SW480 (cell line): Measurements from ENCODE around the gene ADGRF3.
A peak's percentile ranks its signal among the peaks of the same experiment; 100 is the strongest.
"Not testable (repeated sequence)": the region's sequence is repeated elsewhere in the genome, so short reads cannot be mapped to it uniquely, and the experiment has no call there.

Experiments used
- DNase-seq: peaks from one replicate; pipeline ENCODE4 v3.0.0-alpha.2; 2016; ENCODE audit warnings: low spot score

The ADGRF3 gene, protein sequence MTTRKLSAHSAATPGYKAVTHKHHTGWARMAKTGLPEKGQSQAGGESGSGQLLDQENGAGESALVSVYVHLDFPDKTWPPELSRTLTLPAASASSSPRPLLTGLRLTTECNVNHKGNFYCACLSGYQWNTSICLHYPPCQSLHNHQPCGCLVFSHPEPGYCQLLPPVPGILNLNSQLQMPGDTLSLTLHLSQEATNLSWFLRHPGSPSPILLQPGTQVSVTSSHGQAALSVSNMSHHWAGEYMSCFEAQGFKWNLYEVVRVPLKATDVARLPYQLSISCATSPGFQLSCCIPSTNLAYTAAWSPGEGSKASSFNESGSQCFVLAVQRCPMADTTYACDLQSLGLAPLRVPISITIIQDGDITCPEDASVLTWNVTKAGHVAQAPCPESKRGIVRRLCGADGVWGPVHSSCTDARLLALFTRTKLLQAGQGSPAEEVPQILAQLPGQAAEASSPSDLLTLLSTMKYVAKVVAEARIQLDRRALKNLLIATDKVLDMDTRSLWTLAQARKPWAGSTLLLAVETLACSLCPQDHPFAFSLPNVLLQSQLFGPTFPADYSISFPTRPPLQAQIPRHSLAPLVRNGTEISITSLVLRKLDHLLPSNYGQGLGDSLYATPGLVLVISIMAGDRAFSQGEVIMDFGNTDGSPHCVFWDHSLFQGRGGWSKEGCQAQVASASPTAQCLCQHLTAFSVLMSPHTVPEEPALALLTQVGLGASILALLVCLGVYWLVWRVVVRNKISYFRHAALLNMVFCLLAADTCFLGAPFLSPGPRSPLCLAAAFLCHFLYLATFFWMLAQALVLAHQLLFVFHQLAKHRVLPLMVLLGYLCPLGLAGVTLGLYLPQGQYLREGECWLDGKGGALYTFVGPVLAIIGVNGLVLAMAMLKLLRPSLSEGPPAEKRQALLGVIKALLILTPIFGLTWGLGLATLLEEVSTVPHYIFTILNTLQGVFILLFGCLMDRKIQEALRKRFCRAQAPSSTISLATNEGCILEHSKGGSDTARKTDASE

DNA sequence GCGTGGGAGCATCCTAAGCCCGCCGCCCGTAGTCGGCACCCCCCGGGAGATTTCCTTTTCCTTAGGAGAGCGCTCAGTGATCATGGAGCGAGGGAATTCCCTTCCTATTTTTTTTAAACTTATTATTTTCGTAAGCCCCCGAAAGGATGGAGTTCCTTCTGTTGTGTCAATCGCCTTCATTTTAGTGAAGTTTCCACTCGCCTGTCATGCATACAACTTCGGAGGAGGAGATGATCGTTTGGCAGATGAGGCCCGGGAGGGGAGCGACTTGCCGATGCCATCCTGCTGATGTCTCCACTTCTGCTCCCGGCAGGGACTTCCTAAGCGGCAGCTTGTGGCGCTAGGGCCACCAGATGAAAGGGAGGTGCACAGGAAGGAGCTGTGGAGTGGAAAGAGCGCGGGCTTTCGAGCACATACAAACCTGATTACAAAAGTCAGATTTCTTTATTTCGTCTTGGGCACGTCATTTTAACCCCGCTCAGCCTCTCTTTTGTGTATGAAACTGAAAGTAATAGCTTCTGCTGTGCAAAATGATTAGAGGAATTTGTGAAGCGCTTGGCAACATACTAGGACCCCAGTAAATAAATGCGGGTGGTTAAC, at the start of gene ADGRF3:
ADGRF3 (minus strand) TSS at position 336 of the 600 bp plus-strand sequence. CDS start 555 bp downstream, outside the sequence.
- DNase-seq = peak; percentile 86

DNA sequence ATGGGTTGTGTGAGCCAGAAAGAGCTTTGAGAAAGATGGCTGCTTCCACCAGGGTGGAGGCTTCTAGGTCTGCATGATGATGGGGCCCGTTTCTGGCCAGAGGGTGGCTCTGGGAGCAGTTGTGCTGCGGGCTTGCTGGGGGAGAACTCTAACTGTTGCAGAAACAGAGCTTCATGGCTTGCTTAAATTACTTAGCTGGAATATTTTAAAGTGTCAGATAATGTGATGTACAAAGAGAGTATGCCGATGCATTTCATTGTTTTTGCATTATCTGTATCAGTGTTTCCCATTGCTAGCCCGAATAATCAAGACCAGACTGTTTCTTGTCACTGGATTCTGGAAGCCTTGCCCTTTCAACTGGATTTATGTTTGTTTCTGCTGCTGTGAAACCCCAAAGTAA, 48.8 kb upstream of the ADGRF3 start:
- DNase-seq = no peak

DNA sequence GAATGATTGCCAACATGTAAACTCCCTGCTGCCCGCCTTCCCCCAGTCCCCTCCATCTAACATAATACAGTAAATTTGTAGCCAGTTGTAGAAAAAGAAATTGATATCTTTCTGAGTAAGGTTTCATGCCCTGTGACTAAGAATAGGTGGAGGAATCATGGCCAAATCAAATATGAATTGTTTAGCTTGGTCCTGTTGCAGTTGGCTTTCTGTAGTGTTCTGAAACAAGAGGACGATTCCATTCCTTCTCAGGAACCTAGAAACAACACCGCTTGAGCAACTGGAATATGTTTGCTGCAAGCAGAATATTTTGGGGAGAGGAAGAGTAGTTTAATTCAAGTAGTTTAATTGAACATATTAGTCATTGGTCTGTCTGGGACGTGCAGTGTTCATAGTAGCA, 48.1 kb upstream of the ADGRF3 start:
- DNase-seq = no peak

DNA sequence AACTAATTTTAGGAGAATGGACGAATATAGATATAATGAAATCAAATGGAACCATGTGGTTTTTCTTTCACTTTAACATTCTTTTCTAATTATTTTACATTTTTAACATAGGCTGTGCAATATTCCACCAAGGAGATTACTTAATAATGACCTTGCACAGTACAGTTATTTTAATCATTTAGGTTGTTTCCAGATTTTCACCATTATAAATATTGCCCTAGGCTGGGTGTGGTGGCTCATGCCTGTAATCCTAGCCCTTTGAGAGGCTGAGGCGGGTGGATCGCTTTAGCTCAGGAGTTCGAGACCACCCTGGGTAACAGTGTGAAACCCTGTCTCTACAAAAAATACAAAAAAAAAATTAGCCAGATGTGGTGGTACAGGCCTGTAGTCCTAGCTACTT, 40.6 kb upstream of the ADGRF3 start:
- DNase-seq = no peak

DNA sequence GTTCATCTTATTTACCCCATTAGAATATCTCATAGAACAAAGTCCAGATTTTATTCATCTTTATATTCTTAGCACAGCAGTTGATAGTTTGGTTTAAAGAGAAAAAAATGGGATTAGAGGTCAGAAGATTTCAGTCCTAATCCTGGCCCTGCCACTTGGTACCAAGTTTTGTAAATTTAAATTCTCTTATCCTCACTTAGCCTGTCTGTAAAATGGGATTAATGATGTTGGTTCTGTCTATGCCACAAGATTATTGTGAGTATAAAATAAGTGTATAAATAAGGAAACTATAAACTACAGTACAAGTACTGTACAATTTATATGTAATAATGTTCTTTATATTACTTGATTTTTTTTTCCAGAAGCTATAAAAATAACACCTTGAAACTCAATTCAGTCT, 38.0 kb upstream of the ADGRF3 start:
- no peak for DNase-seq

DNA sequence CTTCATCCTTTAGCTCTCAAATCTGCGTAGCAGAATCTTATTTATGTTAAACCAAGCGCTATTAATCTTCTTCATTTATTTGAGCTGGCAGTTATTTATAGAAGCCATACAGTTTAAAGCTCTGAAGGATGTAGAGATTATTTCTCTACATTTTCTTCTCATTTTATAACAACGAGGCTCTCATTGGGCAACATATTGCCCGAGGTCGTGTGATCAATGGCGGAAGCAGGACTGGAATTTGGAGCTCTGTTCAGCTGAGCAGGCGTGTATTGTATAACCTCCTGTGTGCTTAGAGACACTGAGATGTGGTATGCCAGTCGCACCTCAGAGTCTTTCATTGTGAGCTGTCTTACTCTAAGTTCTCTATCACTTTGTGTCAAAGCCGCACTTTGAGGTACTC, 37.6 kb upstream of the ADGRF3 start:
- DNase-seq = no peak

DNA sequence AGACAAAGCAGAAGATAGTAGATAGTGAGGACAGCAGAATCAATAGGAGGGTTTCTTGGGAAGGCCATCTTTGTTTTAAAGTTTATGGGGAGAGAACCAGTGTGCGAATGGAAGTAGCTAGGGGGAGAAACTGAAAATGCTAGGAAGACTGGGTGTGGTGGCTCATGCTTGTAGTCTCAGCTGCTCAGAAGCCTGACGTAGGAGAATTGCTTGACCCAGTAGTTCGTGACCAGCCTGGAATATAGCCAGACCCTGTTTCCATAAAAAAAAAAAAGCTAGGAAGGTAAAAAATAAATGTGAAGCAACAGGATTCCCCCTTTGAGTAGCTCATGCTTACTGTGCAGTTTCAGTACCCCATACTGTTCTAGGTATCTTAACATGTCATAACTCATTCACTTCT, 36.0 kb upstream of the ADGRF3 start:
- no peak for DNase-seq

DNA sequence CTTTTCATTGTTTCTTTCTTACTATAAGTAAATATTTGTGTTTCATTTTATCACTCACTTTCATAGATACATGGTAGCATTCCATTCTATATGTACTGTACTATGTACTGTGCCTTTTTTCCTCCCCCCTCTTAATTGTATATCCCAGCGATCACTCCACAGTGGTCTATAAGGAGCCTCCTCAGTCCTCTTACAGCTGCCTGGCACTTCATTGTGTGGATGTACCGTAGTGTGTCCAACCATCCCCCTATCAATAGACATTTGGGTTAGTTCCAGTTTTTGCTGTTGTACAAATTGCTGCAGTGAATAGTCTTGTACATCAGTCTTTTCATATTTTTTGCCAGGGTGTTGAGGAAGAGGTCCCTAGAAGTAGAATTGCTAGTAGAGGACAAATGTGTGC, 33.7 kb upstream of the ADGRF3 start:
- no peak for DNase-seq

DNA sequence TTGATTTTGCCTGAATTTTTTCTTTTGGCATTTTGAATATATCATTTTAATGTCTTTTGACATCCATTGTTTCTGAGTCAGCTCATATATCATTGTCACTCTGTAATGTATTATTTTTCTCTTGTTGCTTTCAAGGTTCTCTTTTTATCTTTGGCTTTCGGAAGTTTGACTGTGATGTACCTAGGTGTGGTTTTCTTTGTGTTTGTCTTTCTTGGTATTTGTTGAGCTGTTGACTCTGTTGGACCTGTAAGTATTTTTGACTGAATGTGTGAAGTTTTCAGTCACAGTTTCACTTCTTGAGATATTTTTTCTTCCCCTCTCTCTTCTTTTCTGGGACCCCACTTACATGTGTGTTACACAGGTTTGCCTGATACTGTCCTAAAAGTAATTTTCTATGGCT, 30.2 kb upstream of the ADGRF3 start:
- no peak for DNase-seq

DNA sequence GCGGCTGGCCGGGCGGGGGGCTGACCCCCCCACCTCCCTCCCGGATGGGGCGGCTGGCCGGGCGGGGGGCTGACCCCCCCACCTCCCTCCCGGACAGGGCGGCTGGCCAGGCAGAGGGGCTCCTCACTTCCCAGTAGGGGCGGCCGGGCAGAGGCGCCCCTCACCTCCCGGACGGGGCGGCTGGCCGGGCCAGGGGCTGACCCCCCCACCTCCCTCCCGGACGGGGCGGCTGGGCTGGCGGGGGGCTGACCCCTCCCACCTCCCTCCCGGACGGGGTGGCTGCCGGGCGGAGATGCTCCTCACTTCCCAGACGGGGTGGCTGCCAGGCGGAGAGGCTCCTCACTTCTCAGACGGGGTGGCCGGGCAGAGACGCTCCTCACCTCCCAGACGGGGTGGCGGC, 24.3 kb upstream of the ADGRF3 start:
- not testable (repeated sequence) for DNase-seq

DNA sequence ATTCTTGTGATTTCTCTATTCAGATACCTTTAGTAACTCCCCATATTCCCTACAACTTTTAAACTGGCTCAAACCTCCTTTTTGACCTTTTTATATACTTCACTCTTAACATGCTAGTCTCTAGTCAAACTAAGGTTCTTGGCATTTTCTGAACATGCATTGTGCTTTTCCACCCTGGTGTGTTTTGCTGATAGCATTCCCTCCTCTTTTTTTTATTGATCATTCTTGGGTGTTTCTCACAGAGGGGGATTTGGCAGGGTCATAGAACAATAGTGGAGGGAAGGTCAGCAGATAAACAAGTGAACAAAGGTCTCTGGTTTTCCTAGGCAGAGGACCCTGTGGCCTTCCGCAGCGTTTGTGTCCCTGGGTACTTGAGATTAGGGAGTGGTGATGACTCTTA, 23.1 kb upstream of the ADGRF3 start:
- DNase-seq = not testable (repeated sequence)

DNA sequence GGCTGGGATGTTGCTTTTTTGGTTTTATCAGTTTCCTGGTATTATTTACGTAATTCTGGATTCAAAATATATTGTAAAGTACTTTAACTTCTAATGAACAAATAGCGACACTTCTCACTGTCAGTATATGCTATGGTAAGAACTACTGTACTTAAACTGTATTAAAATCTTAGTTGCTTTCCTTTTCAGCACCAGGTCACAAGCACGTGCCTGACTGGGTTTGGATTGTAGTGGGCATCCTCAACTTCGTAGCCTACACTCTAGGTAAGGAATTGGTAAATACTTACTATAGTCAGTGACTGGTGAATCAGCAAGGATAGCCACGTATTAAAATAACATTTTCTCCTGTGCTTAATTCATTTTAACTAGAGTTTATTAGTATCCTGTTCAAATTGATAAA, 20.4 kb upstream of the ADGRF3 start:
- DNase-seq = no peak

DNA sequence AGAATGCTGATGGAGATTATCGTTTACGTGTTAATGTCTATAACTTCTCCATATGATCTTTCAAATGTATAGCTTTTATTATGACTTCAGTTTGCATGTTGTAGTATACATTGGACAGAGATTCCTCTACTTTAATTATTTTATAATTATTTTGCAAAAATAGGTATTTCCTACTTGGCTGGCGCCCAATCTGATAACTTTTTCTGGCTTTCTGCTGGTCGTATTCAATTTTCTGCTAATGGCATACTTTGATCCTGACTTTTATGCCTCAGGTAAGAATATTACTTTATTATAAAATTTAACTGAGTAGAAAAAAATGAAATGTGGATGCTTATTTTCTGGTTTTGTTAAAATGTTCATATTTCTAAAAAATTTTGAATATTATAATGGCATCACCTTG, 18.1 kb upstream of the ADGRF3 start:
- DNase-seq = no peak

DNA sequence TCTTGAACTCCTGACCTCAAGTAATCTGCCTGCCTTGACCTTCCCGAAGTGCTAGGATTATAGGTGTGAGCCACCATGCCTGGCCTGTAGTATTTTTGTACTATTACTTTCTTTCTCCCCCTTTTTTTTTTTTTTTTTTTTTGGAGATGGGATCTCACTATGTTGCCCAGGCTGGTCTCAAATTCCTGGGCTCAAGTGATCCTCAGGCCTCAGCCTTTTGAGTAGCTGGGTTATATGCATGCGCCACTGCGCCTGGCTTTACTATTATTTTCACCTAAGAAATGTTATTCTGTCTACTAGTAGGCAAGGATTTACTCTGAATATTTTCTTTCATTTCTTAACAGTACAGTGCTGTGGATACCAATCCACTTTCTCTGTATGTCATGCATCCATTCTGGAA, 17.4 kb upstream of the ADGRF3 start:
- DNase-seq = no peak

DNA sequence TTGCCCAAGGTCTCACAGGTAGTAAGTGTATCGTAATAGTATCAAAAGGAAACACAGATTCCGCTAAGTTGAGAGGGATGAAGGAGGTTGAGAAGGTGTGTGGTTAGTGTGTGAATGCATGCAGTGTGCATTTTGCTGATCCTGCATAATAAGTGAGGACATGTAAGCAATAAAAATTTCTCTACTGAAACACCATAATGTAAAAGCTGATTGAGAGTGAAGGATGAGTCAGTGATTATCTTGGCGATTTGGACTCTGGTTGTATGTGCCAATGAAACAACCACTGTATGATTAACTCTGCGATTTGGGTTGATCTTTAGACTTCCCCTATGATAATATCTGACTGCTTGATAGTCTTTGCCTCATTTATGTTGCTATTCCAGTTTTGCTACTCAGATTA, 16.7 kb upstream of the ADGRF3 start:
- no peak for DNase-seq

DNA sequence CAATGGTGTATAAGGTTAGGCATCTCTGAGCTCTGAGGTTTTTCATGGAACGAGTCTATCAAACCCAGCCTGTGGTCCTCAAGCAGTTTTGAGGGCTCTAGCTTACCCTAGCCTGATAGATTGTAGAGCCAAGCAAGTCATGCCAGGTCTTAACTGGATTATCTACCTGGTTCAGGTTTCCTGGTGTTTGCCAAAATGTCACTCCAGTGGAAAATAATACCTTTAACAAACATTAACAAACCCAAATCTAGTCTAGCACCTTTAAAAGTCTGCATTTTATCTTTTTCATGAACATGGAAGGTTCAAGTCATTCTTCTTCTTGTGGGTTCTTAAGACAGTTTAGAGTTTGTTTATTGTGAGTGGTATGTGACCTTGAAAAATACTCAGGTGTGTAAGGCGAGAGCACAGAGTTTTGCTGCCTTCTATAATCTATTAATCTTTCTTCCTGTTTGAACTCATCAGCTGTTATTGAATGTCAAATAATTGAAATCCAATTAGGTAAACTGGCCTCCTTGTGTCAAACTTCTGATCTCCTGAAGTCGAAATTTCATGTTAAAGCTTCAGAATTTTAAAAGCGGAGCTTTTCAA, 13.4 kb upstream of the ADGRF3 start:
- DNase-seq = no peak

DNA sequence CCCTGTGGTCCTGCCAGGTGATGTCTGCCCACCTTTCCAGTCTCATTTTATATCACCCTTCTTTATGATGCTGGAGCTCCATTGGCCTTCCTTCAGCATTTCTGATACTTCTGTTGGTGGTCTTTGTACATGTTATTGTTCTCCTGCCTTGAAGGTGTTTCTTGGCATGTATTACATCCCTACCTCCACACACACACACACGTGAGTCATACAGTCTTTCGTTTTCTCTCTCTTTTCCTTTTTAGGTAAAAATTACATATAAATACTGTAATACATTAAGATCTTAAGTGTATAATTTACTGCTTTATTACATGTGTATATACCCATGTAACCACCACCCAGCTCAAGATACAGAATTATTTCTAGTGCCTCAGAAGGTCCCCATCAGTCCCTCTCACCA, 10.2 kb upstream of the ADGRF3 start:
- DNase-seq = no peak

DNA sequence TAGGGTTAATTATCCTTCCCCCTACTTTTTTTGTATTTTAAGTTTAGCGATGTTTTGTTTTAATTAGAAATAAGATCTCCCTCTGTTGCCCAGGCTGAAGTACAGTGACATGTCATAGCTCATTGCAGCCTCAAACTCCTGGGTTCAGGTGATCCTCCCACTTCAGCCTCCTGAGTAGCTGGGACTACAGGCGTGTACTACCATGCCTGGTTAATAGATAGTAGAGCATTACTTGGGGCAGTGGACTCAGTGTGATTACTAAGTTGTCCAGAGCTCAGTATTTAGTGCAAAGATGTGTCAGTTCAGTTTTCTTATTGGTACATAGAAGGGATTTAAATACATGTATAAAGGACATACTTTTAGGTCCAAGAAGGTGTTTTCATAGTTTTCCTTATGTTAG, 9.5 kb upstream of the ADGRF3 start:
- no peak for DNase-seq

DNA sequence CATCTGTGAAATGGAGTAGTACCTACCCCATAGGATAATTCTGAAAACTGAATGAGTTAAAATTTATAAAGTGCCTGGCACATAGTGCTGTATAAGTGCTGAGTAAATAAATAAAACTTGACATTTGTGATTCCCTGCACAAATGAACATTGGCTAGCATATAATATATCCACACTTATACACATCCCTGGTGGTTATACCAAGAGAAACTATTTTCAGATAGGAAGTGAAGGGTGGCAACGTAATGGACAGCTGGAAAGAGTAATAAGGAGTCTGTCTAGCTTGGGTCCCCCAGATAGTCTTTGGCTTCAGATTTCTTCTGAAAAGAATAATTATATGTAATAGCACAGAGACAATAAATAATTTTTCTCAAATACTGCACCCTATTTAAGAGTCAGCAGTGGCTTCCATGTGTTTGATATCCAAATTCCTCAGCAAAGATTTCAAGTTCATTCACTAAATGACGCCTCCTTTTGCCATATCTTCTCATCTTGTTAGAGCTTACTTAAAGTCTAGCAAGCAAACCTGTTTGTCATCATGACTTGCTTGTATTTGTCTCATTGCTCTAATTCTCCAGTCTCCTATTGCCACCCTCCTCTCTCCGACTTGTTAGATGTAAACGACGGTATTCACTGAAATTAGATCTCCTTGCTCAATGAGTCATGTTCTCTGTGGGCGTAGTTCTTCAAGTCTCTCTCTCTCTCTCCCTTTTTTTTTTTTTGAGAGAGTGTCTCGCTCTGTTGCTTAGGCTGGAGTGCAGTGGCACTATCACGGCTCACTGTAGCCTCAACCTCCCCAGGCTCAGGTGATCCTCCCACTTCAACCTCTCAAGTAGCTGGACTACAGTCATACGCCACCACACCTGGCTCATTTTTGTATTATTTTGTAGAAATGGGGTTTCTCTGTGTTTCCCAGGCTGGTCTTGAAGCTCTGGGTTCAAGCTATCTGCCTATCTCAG, 8.7 kb upstream of the ADGRF3 start:
- DNase-seq = peak; percentile 89

DNA sequence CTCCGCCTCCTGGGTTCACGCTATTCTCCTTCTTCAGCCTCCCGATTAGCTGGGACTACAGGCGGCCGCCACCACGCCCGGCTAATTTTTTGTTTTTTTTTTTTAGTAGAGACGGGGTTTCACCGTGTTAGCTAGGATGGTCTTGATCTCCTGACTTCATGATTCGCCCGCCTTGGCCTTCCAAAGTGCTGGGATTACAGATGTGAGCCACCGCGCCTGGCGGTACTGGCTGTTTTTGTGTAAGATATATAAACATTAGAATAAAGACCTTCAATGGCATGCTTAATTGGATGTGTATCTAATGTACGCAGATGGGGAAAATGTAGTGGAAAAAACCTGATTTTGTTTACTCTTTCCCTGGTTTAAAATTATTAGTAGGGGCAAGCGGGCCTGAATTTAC, 7.9 kb upstream of the ADGRF3 start:
- DNase-seq = not testable (repeated sequence)

DNA sequence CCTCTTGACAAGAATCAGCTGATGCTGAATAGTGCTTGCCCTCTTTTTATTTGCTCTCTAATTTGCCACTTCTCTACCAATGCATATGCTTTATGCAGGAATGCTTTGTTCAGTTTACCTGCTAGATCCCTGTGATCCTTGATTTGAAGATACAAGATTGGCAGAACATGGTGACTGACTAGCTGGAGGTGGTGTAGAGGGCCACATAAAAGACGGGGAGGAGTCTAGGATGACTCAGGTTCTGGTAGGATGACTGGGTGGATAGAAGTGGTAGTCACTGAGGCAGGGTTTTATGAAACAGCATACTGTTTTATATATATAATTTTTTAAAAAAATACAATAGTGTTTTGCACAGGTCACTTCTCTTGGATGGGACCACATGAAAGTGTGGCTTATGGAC, 6.3 kb upstream of the ADGRF3 start:
- DNase-seq = peak; percentile 51
